Fibroblast of villous mesenchyme (primary cell): ENCODE data around the gene SH2D2A. TPM values are rescaled to one million over a fixed set of nuclear protein-coding genes. Genes with fewer than 3 reads are reported as not detected.

Source experiments
- DNase-seq: peaks from one replicate; pipeline ENCODE4 v3.0.0-alpha.2; 2010; ENCODE audit warnings: low read depth
- H3K4me3 ChIP-seq: 2 replicates; pipeline ENCODE4 v1.5.1; 2011; ENCODE audit warnings: low read depth, mild to moderate bottlenecking, low read length
- CTCF ChIP-seq: IDR thresholded peaks from 2 replicates; pipeline ENCODE4 v1.5.1; 2012; ENCODE audit warnings: low read depth, mild to moderate bottlenecking, low read length; ENCODE audit not compliant: insufficient read depth
- total RNA-seq: library from RNA; depleted of rRNA; stranded (reverse); fragments of >200 nt; gene quantifications from 2 replicates; pipeline ENCODE4 v1.2.3, GENCODE V29; 2012

SH2D2A gene
- total RNA-seq, 1 donor, result not detected

GRCh38 chr1:156814571-156815260 is 1.9 kb downstream of the SH2D2A start:
- no peak for TF ChIP-seq CTCF
- H3K4me3 ChIP-seq, result no peak overlapping the region
- no peak for DNase-seq

- peak; percentile 67 for DNase-seq
- TF ChIP-seq CTCF, result peak; percentile 57
- H3K4me3 ChIP-seq, result peak overlapping the region; percentile 46
Observed at GRCh38 chr1:156813750-156814570, 2.7 kb downstream of the SH2D2A start.

- peak overlapping the region; percentile 46 for H3K4me3 ChIP-seq
Observed at GRCh38 chr1:156813298-156813697, 3.4 kb downstream of the SH2D2A start.

GRCh38 chr1:156812293-156812990 is 4.2 kb downstream of the SH2D2A start:
- H3K4me3 ChIP-seq, result no peak overlapping the region
- no peak for DNase-seq
- no peak for TF ChIP-seq CTCF

More at GRCh38 chr1:156813298-156813697, 3.4 kb downstream of the SH2D2A start:
- no peak for TF ChIP-seq CTCF
- no peak for DNase-seq

- H3K4me3 ChIP-seq, result no peak overlapping the region
- no peak for TF ChIP-seq CTCF
- no peak for DNase-seq
Observed at GRCh38 chr1:156811168-156811567, 5.5 kb downstream of the SH2D2A start.

- TF ChIP-seq CTCF, result no peak
Observed at GRCh38 chr1:156809711-156810366, 6.8 kb downstream of the SH2D2A start.

More at GRCh38 chr1:156809711-156810366, 6.8 kb downstream of the SH2D2A start:
- H3K4me3 ChIP-seq, result no peak overlapping the region
- DNase-seq, result no peak
